Panc1 (cell line): Measurements from ENCODE around the gene CDK8. TPM values are rescaled to one million over a fixed set of nuclear protein-coding genes. Genes with fewer than 3 reads are reported as not detected.

Source experiments
- ATAC-seq: fragments of 200-7000 bp; cut with Tn5 transposase; 2 replicates; pipeline ENCODE4 v1.9.1; 2020; ENCODE audit warnings: mild to moderate bottlenecking, moderate library complexity
- BruUV-seq: library from RNA; stranded (reverse); fragments of 400-500 nt; replicated peaks from 2 replicates; lab custom pipeline; 2021; lab: Mats Ljungman, UMichigan
- CTCF ChIA-PET: fragments of 300-600 bp; sonication (Branson Sonifier 250); formaldehyde crosslinking; loops from one replicate; lab custom pipeline; 2022; ENCODE audit warnings: antibody characterized with exemption; lab: Charles Lee
- POLR2A ChIA-PET: fragments of 300-600 bp; sonication (Branson Sonifier 250); formaldehyde crosslinking; loops from one replicate; lab custom pipeline; 2022; ENCODE audit warnings: antibody characterized with exemption; lab: Charles Lee
- DNase-seq: peaks from one replicate; pipeline ENCODE4 v3.0.0-alpha.2; 2010; ENCODE audit warnings: low read depth, low spot score
- H3K27ac ChIP-seq: 2 replicates; pipeline ENCODE4 v1.5.1; 2011; ENCODE audit warnings: mild to moderate bottlenecking, low read length, inconsistent platforms
- H3K27me3 ChIP-seq: fragments of 200-500 bp; sonication (Bioruptor generic); 2 replicates; pipeline ENCODE4 v1.6.0; 2014; ENCODE audit warnings: low read length, inconsistent platforms; ENCODE audit not compliant: control insufficient read depth, insufficient read depth
- H3K36me3 ChIP-seq: fragments of 200-500 bp; sonication (Bioruptor generic); 2 replicates; pipeline ENCODE4 v1.5.1; 2014; ENCODE audit warnings: inconsistent platforms, mild to moderate bottlenecking, low read length, moderate library complexity; ENCODE audit not compliant: control insufficient read depth, insufficient read depth
- H3K4me1 ChIP-seq: 2 replicates; pipeline ENCODE4 v1.5.1; 2011; ENCODE audit warnings: inconsistent platforms, mild to moderate bottlenecking, low read length, moderate library complexity; ENCODE audit not compliant: control insufficient read depth, insufficient read depth
- H3K4me3 ChIP-seq, 2 experiments: 2 replicates each; pipeline ENCODE4 v1.5.1; 2011 to 2012; ENCODE audit warnings: low read depth in 2 of 2, low read length in 2 of 2, mild to moderate bottlenecking in 2 of 2, inconsistent platforms in 1 of 2, moderate library complexity in 1 of 2
- H3K9me3 ChIP-seq: fragments of 200-500 bp; sonication (Bioruptor generic); 2 replicates; pipeline ENCODE4 v1.5.1; 2014; ENCODE audit warnings: low read depth, mild to moderate bottlenecking, inconsistent platforms, low read length, moderate library complexity; ENCODE audit not compliant: control insufficient read depth, insufficient read depth
- POLR2AphosphoS5 ChIP-seq: IDR thresholded peaks from 2 replicates; pipeline ENCODE4 v1.6.1; 2012; ENCODE audit warnings: mild to moderate bottlenecking, low read depth, low read length, moderate library complexity
- REST ChIP-seq, 2 experiments: IDR thresholded peaks; 2 replicates each; pipeline ENCODE4 v1.6.1; 2011 to 2012; ENCODE audit warnings: low read depth in 2 of 2, control low read depth in 1 of 2, low read length in 1 of 2, mild to moderate bottlenecking in 1 of 2, moderate library complexity in 1 of 2; ENCODE audit not compliant: insufficient read depth in 1 of 2
- SIN3A ChIP-seq: IDR thresholded peaks from 2 replicates; pipeline ENCODE4 v1.6.1; 2012; ENCODE audit warnings: low read depth, mild to moderate bottlenecking, low read length, moderate library complexity, borderline replicate concordance; ENCODE audit not compliant: insufficient read depth
- TCF7L2 ChIP-seq: IDR thresholded peaks from 2 replicates; pipeline ENCODE4 v1.6.1; 2011; ENCODE audit warnings: mild to moderate bottlenecking, low read depth, low read length, inconsistent platforms
- in situ Hi-C: cut with HindIII; loops from 2 replicates; pipeline ENCODE4 v1.10.0; 2016; ENCODE audit warnings: low sequenced_read_pairs, low pct_unique_long_range_greater_than_20kb
- intact Hi-C: fragments of 100-400 bp; cut with micrococcal nuclease; formaldehyde crosslinking; loops from one replicate; pipeline ENCODE4 v1.10.0; 2022; ENCODE audit not compliant: unreplicated experiment
- total RNA-seq: library from RNA; stranded (reverse); gene quantifications from one replicate; pipeline ENCODE4 v1.2.1, GENCODE V29; 2021; ENCODE audit not compliant: unreplicated experiment
- TF ChIP-seq, protein P1 (sequence below): fragments of 450-650 bp; IDR thresholded peaks from 2 replicates; pipeline ENCODE4 v1.5.1; 2017; ENCODE audit warnings: mild to moderate bottlenecking

The CDK8 gene
- total RNA-seq, 1 experiment from 2014 or later = 14.9 TPM

- TF ChIP-seq, protein P1, sequence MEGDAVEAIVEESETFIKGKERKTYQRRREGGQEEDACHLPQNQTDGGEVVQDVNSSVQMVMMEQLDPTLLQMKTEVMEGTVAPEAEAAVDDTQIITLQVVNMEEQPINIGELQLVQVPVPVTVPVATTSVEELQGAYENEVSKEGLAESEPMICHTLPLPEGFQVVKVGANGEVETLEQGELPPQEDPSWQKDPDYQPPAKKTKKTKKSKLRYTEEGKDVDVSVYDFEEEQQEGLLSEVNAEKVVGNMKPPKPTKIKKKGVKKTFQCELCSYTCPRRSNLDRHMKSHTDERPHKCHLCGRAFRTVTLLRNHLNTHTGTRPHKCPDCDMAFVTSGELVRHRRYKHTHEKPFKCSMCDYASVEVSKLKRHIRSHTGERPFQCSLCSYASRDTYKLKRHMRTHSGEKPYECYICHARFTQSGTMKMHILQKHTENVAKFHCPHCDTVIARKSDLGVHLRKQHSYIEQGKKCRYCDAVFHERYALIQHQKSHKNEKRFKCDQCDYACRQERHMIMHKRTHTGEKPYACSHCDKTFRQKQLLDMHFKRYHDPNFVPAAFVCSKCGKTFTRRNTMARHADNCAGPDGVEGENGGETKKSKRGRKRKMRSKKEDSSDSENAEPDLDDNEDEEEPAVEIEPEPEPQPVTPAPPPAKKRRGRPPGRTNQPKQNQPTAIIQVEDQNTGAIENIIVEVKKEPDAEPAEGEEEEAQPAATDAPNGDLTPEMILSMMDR = no peak
- TF ChIP-seq REST (IDR thresholded peaks at IDR 0.05; ENCODE audit: insufficient read depth in 1 of 2, low read depth in 2 of 2, low read length in 1 of 2) = no peak
- TF ChIP-seq POLR2AphosphoS5 = no peak
- no peak for TF ChIP-seq TCF7L2
- TF ChIP-seq SIN3A = no peak
- POLR2A ChIA-PET = no interaction called here
- no peak overlapping the region for H3K4me3 ChIP-seq
Measured at GRCh38 chr13:26372747-26373146, 118.8 kb downstream of the CDK8 start.

GRCh38 chr13:26376430-26376829 lies 122.5 kb downstream of the CDK8 start:
- intact Hi-C loops = no loop called here
- ChIA-PET POLR2A (no interaction called here), CTCF (no interaction called here)
- Histone ChIP-seq H3K27ac (no peak overlapping the region), H3K36me3 (no peaks in the 10 kb centered on the region), H3K4me1 (no peaks in the 10 kb centered on the region), H3K27me3 (no peaks in the 10 kb centered on the region), H3K9me3 (no peaks in the 10 kb centered on the region), H3K4me3 (no peak overlapping the region)
- BruUV-seq = no TSS peak
- ATAC-seq (no peak), DNase-seq (no peak)
- in situ Hi-C loops = no loop called here
- TF ChIP-seq POLR2AphosphoS5 = no peak
- TF ChIP-seq, protein P1 = no peak
- TF ChIP-seq REST (IDR thresholded peaks at IDR 0.05; ENCODE audit: insufficient read depth in 1 of 2, low read depth in 2 of 2, low read length in 1 of 2) = no peak
- TF ChIP-seq TCF7L2 = no peak
- no peak for TF ChIP-seq SIN3A

More at GRCh38 chr13:26372747-26373146, 118.8 kb downstream of the CDK8 start:
- Histone ChIP-seq H3K27ac (no peak overlapping the region), H3K9me3 (no peaks in the 10 kb centered on the region), H3K27me3 (no peaks in the 10 kb centered on the region), H3K36me3 (no peaks in the 10 kb centered on the region), H3K4me1 (no peaks in the 10 kb centered on the region)
- in situ Hi-C loops (no loop called here), intact Hi-C loops (no loop called here)
- DNase-seq (no peak), ATAC-seq (no peak)
- CTCF ChIA-PET = no interaction called here
- BruUV-seq = no TSS peak
